Mucosa of descending colon (tissue), 3 donors: ENCODE data around the gene CCDC102B. TPM values are rescaled to one million over a fixed set of nuclear protein-coding genes. Genes with fewer than 3 reads are reported as not detected.

ENCODE experiments used
- ATAC-seq: fragments of 200-7000 bp; cut with Tn5 transposase; one replicate; pipeline ENCODE4 v1.9.1; 2020; ENCODE audit warnings: mild to moderate bottlenecking, moderate library complexity
- DNase-seq, 3 donors: peaks; one replicate each; pipeline ENCODE4 v3.0.0-alpha.2; 2020
- H3K36me3 ChIP-seq: fragments of 200-600 bp; one replicate; pipeline ENCODE4 v1.8.0; 2021; ENCODE audit warnings: low read depth, mild to moderate bottlenecking
- H3K4me1 ChIP-seq: fragments of 200-600 bp; one replicate; pipeline ENCODE4 v1.8.0; 2021; ENCODE audit warnings: low read depth, mild to moderate bottlenecking
- H3K4me3 ChIP-seq: fragments of 200-600 bp; one replicate; pipeline ENCODE4 v1.8.0; 2021; ENCODE audit warnings: mild to moderate bottlenecking
- H3K9me3 ChIP-seq: fragments of 200-600 bp; one replicate; pipeline ENCODE4 v1.8.0; 2021; ENCODE audit warnings: mild to moderate bottlenecking
- intact Hi-C, 2 donors: fragments of 100-400 bp; cut with DNase I in 1 of 2; cut with micrococcal nuclease in 1 of 2; formaldehyde crosslinking; loops; one replicate each; pipeline versions ENCODE4 v1.11.0 to v1.11.1; 2022; cut with DNase I, micrococcal nuclease
- total RNA-seq, 3 donors: library from RNA; stranded (reverse); fragmentation: NEBNext Ultra II Directional in 2 of 3; extraction: Animal tissue kit (Norgen Biotek cat#: 25700) in 2 of 3; gene quantifications; one replicate each; pipeline versions ENCODE4 v1.2.1 to v1.2.4, GENCODE V29; 2021 to 2023
- TF ChIP-seq, protein P1 (sequence below): fragments of 200-600 bp; IDR thresholded peaks from one replicate; pipeline ENCODE4 v1.8.0; 2022; ENCODE audit warnings: antibody characterized with exemption, mild to moderate bottlenecking
- donor health status: DM: no; HTN: no; CAD: no; lungs with moderate emphysema.
- donor health status: DM: no; HTN: no; CAD: no.
- donor health status: DM: no; HTN: yes; CAD: no.

CCDC102B gene
- total RNA-seq, 3 donors from 2014 or later = 3.0 to 4.5 (median 4.3) TPM

DNA sequence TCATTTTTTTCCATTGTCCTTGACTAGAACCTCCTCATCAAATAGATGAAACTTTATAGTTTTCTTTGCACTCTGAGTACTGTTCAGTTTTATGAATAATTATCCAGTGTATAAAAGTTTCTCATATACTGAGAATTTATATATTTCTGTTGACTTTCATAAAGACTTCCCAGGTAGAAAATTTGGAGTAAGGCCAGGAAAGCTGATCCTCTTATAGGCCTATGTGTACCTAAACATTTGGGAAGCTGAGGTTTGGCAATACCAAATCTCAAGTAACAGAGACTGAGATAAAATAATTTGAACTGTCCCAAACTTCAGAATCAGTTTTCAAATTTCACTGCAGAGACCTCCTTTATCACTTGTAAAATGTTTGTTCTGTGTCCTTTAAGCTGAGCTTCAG is 43.4 kb downstream of the CCDC102B start:
- Histone ChIP-seq H3K9me3 (no peaks in the 10 kb centered on the region), H3K4me3 (no peak overlapping the region), H3K4me1 (no peaks in the 10 kb centered on the region), H3K36me3 (no peaks in the 10 kb centered on the region)
- DNase-seq (no peak), ATAC-seq (no peak)
- intact Hi-C loops = loop anchor here in 1 of 2 donors (10.0 kb wide), 1 partner anchor 1244 kb away; no protein-coding TSS in a partner anchor
- TF ChIP-seq, protein P1, sequence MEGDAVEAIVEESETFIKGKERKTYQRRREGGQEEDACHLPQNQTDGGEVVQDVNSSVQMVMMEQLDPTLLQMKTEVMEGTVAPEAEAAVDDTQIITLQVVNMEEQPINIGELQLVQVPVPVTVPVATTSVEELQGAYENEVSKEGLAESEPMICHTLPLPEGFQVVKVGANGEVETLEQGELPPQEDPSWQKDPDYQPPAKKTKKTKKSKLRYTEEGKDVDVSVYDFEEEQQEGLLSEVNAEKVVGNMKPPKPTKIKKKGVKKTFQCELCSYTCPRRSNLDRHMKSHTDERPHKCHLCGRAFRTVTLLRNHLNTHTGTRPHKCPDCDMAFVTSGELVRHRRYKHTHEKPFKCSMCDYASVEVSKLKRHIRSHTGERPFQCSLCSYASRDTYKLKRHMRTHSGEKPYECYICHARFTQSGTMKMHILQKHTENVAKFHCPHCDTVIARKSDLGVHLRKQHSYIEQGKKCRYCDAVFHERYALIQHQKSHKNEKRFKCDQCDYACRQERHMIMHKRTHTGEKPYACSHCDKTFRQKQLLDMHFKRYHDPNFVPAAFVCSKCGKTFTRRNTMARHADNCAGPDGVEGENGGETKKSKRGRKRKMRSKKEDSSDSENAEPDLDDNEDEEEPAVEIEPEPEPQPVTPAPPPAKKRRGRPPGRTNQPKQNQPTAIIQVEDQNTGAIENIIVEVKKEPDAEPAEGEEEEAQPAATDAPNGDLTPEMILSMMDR = no peak

DNA sequence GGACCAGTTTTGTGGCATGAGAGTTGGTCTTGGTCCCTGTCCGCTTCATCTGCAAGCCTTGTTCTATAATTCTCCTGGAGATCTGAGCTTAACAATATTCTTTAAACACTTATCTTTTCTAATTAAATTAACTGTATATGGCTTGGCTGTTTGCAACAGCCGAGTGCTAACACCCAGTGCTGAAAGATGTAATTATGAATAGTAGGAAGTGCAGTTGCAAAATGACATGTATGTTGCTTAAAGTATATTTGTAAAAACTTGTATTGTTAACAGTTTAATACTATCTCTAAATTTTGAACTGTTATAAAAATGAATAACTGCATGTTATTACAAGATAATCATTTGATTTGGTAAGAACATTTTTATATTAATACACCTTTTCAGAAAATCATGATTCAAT is 45.1 kb downstream of the CCDC102B start:
- no peaks in the 10 kb centered on the region for H3K36me3 ChIP-seq
- TF ChIP-seq, protein P1 = no peak
- no peaks in the 10 kb centered on the region for H3K4me1 ChIP-seq
- DNase-seq (no peak), ATAC-seq (no peak)
- H3K4me3 ChIP-seq = no peak overlapping the region
- no peaks in the 10 kb centered on the region for H3K9me3 ChIP-seq
- intact Hi-C loops = loop anchor here in 1 of 2 donors (10.0 kb wide), 1 partner anchor 1242 kb away; no protein-coding TSS in a partner anchor

DNA sequence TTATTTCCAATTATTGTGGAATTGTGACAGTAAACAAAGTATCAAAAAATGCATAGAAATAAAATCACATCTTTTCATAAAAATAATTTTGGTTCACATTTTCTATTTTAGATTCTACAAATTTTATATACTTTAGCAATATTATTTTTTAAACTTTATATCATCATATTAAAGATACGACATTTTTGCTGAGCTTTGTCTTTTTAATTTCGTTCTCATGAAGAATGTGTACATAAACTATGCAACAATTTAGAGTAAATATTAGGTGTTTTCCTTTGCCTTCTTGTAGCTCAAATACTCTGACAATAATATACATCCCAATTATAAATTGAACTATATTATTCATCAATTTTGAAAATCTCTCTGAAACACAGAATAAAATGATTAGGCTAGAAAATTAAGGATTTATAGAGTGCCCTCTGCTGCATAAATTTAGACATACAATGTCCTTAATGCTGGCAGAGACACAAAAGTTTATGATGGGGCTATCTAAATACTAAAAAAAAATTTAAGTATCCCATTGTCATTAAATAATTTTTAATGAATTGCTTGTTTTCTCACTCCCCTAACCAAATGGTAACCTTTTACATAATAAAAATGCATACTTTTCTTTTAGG is 45.7 kb downstream of the CCDC102B start:
- intact Hi-C loops = loop anchor here in 1 of 2 donors (10.0 kb wide), 1 partner anchor 1241 kb away; no protein-coding TSS in a partner anchor
- Histone ChIP-seq H3K4me1 (no peaks in the 10 kb centered on the region), H3K36me3 (no peaks in the 10 kb centered on the region), H3K4me3 (no peak overlapping the region), H3K9me3 (no peaks in the 10 kb centered on the region)
- TF ChIP-seq, protein P1 = no peak
- no peak for DNase-seq
- ATAC-seq = no peak

DNA sequence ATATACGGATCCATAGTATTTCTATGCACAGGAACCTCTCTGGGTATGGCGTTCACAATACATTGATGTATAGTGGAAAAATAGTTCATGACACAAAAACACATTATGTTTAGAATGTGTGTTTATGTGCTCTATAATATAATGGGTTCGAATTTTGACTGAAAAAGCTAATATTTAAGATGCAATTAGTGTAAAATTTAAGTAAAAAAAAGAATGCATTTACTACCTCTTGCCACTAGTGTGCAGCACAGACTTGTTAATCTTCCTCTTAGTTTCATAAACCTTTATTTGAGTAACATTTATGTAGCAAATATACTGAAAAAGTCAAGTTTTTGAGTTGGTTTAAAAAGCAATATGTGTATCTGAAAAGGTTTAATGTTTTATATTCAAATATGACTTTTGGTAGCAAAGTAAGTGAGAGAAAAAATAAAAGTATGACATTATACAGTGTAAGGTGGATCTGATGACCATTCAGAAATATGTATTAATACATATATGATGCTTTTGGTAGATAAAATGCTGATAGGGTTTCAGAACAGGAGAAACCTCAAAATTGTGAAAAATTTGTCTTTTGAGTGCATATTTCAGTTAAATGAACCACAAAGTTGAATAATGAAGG is 49.4 kb downstream of the CCDC102B start:
- H3K9me3 ChIP-seq = no peaks in the 10 kb centered on the region
- no peaks in the 10 kb centered on the region for H3K36me3 ChIP-seq
- no peaks in the 10 kb centered on the region for H3K4me1 ChIP-seq
- ATAC-seq (no peak), DNase-seq (no peak)
- intact Hi-C loops = loop anchor here in 1 of 2 donors (10.0 kb wide), 1 partner anchor 1237 kb away; no protein-coding TSS in a partner anchor
- H3K4me3 ChIP-seq = no peak overlapping the region
- TF ChIP-seq, protein P1 = no peak

DNA sequence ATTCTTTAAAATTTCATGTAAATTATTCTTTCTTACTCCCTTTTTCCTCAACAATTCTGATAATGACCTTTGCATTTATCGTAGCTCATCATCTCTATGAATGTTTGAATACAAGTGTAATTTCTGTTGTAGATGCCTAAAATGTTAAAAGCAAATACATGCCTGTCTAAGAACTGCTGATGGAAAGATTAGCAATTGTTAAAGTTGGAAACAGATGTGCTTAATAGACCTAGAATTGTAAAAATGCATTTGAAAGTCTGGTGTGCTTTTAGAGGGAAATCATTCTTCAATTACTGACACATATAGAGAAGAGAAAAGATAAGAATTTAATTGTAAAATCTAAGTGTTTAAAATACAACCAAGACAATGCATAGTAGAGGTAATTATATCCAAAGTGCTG is 50.4 kb downstream of the CCDC102B start:
- H3K36me3 ChIP-seq = no peaks in the 10 kb centered on the region
- no peak overlapping the region for H3K4me3 ChIP-seq
- ATAC-seq = no peak
- DNase-seq = no peak
- no peaks in the 10 kb centered on the region for H3K4me1 ChIP-seq
- intact Hi-C loops = loop anchor here in 1 of 2 donors (10.0 kb wide), 1 partner anchor 1237 kb away; no protein-coding TSS in a partner anchor
- TF ChIP-seq, protein P1 = no peak
- no peaks in the 10 kb centered on the region for H3K9me3 ChIP-seq
